ENCODE measurements around the gene GGACT. TPM values are rescaled to one million over a fixed set of nuclear protein-coding genes. Genes with fewer than 3 reads are reported as not detected.

The GGACT gene
- total RNA-seq, 1 experiment from 2014 or later: 2.2 TPM

GRCh38 chr13:100513987-100514670 lies 74.5 kb downstream of the GGACT start:
- DNase-seq (ENCODE audit: low read depth): no peak

GRCh38 chr13:100513171-100513570 lies 75.4 kb downstream of the GGACT start:
- no peak for DNase-seq (ENCODE audit: low read depth)

- DNase-seq (ENCODE audit: low read depth): peak; percentile 33
These were observed 76.2 kb downstream of the GGACT start for GRCh38 chr13:100512422-100512821.

- DNase-seq (ENCODE audit: low read depth): no peak
These were observed 77.1 kb downstream of the GGACT start for GRCh38 chr13:100511466-100511865.

GRCh38 chr13:100510208-100510957 lies 78.2 kb downstream of the GGACT start:
- no peak for DNase-seq (ENCODE audit: low read depth)

GRCh38 chr13:100508996-100509395 lies 79.6 kb downstream of the GGACT start:
- DNase-seq (ENCODE audit: low read depth): no peak

GRCh38 chr13:100508455-100508854 lies 80.1 kb downstream of the GGACT start:
- no peak for DNase-seq (ENCODE audit: low read depth)

- DNase-seq (ENCODE audit: low read depth): no peak
These were observed 81.8 kb downstream of the GGACT start for GRCh38 chr13:100506600-100507422.

- no peak for DNase-seq (ENCODE audit: low read depth)
These were observed 82.4 kb downstream of the GGACT start for GRCh38 chr13:100506154-100506553.

GRCh38 chr13:100503622-100504021 lies 85.0 kb downstream of the GGACT start:
- no peak for DNase-seq (ENCODE audit: low read depth)

- no peak for DNase-seq (ENCODE audit: low read depth)
These were observed 86.1 kb downstream of the GGACT start for GRCh38 chr13:100502446-100502845.

- peak; percentile 25 for DNase-seq (ENCODE audit: low read depth)
These were observed 91.2 kb downstream of the GGACT start for GRCh38 chr13:100497389-100497788.

- DNase-seq (ENCODE audit: low read depth): no peak
These were observed 93.1 kb downstream of the GGACT start for GRCh38 chr13:100495455-100495854.

GRCh38 chr13:100493418-100493817 lies 95.2 kb downstream of the GGACT start:
- no peak for DNase-seq (ENCODE audit: low read depth)

GRCh38 chr13:100491164-100491842 lies 97.3 kb downstream of the GGACT start:
- DNase-seq (ENCODE audit: low read depth): peak; percentile 73

GRCh38 chr13:100490692-100491091 lies 97.9 kb downstream of the GGACT start:
- DNase-seq (ENCODE audit: low read depth): no peak

- no peak for DNase-seq (ENCODE audit: low read depth)
These were observed 103.3 kb downstream of the GGACT start for GRCh38 chr13:100485265-100485664.

- DNase-seq (ENCODE audit: low read depth): peak; percentile 5
These were observed 103.9 kb downstream of the GGACT start for GRCh38 chr13:100484702-100485101.

- DNase-seq (ENCODE audit: low read depth): peak; percentile 5
These were observed 104.7 kb downstream of the GGACT start for GRCh38 chr13:100483841-100484381.

GRCh38 chr13:100483139-100483538 lies 105.5 kb downstream of the GGACT start:
- no peak for DNase-seq (ENCODE audit: low read depth)

GRCh38 chr13:100480676-100481075 lies 107.9 kb downstream of the GGACT start:
- no peak for DNase-seq (ENCODE audit: low read depth)

All from RPMI7951 (cell line).